Erythroblast (primary cell): ENCODE results near the gene FHDC1.

Experiments used
- GATA1 ChIP-seq: IDR thresholded peaks from 2 replicates; pipeline ENCODE4 v1.6.1; 2011; ENCODE audit warnings: low read depth, mild to moderate bottlenecking, control low read depth, low read length, moderate library complexity
- POLR2A ChIP-seq: IDR thresholded peaks from 2 replicates; pipeline ENCODE4 v1.6.1; 2011; ENCODE audit warnings: mild to moderate bottlenecking, low read length

DNA sequence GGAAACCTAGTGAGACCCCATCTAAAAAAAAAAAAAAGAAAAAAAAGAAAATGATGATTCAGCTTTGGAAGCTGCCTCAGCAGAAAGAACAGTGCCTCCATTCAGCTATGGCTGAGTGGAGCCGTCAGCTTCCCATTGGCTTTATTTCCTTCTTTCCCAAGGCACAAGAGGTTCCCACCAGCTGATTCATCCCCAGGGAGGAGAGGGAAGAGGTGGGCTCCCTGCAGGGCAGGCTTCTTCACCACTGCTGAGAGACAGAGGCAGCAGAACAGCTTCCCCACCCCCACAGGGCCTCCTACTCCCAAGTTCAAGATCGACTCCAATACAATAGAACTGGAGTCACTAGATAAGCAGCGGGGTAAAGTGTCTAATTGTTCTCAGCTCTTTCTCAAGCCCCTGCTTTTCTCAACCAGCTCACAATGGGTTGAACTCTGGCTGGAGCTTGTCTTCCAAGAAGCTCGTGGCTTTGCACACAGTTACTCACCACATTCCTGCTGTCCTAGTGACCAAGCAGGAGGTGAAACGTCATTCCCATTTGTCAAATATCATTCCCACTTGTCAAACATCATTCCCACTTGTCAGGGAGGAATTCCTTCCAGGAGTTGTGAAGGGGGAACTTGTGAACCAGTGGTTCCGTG lies 47.8 kb downstream of the FHDC1 start:
- TF ChIP-seq POLR2A (no peak), GATA1 (no peak)
